Fibroblast of pulmonary artery (primary cell): ENCODE data around the gene DAGLB.

Source experiments
- DNase-seq: peaks from one replicate; pipeline ENCODE4 v3.0.0-alpha.2; 2010; ENCODE audit warnings: low read depth
- H3K4me3 ChIP-seq: replicated peaks from 2 replicates; pipeline ENCODE4 v1.5.1; 2011; ENCODE audit warnings: low read depth, mild to moderate bottlenecking, control low read depth, low read length, moderate library complexity
- TF ChIP-seq, protein P1 (sequence below): IDR thresholded peaks from 2 replicates; pipeline ENCODE4 v1.5.1; 2011; ENCODE audit warnings: mild to moderate bottlenecking, control low read depth, low read length, inconsistent platforms; ENCODE audit errors: missing control alignments

Gene DAGLB

DNA sequence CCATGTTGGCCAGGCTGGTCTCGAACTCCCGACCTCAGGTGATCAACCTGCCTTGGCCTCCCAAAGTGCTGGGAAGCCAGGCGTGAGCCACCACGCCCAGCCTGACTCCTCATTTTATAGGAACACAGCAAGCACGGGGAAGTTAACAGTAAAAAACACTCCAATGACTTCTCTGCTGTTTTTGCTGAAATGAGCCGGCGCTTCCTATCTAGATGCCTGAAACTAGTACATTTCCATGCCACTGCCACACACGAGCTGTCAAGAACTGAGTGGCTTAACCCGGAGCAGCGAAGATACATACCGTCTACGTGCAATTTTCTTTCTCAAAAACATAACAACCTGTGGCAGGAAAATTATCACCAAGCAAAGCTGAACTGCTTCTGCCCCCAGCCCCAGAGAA is 16.8 kb downstream of the DAGLB start:
- H3K4me3 ChIP-seq = no peak overlapping the region
- TF ChIP-seq, protein P1, sequence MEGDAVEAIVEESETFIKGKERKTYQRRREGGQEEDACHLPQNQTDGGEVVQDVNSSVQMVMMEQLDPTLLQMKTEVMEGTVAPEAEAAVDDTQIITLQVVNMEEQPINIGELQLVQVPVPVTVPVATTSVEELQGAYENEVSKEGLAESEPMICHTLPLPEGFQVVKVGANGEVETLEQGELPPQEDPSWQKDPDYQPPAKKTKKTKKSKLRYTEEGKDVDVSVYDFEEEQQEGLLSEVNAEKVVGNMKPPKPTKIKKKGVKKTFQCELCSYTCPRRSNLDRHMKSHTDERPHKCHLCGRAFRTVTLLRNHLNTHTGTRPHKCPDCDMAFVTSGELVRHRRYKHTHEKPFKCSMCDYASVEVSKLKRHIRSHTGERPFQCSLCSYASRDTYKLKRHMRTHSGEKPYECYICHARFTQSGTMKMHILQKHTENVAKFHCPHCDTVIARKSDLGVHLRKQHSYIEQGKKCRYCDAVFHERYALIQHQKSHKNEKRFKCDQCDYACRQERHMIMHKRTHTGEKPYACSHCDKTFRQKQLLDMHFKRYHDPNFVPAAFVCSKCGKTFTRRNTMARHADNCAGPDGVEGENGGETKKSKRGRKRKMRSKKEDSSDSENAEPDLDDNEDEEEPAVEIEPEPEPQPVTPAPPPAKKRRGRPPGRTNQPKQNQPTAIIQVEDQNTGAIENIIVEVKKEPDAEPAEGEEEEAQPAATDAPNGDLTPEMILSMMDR = no peak
- no peak for DNase-seq

DNA sequence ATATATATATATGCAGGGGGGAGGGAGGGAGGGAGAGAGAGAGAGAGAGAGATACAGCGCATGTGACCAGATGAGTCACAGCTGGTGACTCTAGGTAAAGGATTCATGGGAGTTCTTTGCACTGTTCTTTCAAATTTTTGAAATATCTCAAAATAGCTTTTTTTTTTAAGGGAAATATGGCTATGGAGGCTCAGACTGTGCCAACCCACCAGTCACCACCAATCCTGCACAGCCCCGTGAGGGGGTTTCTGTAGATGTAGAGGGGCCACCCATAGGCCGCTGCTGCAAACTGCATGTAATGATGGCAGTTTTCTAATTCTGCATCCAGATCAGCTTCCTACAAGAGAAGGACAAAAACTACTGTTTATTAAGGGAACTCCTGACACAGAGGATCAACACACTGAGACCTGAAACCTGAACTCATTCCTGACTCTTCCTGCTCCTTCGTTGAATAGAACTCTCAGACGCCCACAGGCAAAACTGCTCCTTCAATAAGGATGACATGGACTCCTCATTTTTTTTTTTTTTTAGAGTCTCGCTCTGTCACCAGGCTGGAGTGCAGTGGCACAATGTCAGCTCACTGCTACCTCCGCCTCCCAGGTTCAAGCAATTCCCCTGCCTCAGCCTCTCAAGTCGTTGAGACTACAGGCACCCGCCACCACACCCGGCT is 17.3 kb downstream of the DAGLB start:
- TF ChIP-seq, protein P1 = peak; percentile 36
- peak; percentile 68 for DNase-seq
- H3K4me3 ChIP-seq = no peak overlapping the region

DNA sequence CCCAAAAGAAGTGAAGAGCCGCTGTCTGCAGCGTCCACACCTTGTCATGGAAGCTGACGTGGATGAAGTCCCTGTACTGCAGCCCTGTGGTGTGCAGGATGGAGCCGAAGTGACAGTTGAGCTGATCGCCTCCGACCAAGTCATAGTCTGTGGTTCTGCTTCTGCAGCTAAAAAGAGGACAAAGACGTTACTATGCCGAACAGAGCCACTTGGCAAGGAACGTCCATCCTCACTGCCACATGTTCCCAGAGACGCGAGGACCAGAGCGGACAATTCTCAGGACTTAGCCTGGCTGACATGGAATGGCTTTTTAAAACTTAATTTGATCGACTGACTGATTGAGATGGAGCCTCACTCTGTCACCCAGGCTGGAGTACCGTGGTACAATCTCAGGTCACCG is 21.8 kb downstream of the DAGLB start:
- no peak for DNase-seq
- TF ChIP-seq, protein P1 = no peak
- no peak overlapping the region for H3K4me3 ChIP-seq

DNA sequence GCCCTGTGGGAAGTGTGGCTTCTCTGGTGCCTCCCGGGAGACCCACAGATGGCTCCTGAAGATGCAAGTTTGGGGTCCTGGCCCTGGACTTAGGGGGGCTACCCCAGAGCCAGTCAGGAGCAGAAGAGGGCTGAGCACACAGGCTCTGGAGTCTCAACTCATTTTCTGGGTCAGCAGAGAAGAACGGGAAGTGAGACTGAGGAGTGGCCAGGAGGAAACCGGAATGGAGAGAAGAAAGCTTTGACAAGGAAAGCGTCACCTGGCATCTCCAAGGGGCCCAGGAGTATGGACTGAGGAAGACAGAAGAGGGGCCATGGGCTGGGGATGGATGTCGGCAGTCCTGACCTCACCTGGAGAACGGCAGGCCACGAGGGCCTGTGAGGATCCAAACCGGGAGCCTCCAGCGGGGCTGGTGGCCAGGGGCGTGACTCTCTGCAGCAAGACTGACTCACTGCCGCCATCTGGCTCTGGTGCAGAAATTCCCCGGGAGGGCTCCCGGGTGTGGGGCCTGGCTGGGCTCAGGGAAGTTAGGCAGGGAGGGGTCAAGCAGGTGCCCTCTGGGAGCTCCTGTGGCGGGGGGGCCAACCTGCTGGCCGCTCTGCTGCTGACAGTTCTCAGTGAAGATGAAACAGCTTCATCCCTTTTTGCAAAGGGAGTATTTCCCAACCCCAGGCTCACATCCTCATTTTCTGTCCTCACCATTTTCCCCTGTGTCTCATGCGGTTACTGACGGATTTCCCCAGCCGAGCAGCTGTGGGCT is 23.6 kb downstream of the DAGLB start:
- TF ChIP-seq, protein P1 = no peak
- no peak overlapping the region for H3K4me3 ChIP-seq
- DNase-seq = no peak

DNA sequence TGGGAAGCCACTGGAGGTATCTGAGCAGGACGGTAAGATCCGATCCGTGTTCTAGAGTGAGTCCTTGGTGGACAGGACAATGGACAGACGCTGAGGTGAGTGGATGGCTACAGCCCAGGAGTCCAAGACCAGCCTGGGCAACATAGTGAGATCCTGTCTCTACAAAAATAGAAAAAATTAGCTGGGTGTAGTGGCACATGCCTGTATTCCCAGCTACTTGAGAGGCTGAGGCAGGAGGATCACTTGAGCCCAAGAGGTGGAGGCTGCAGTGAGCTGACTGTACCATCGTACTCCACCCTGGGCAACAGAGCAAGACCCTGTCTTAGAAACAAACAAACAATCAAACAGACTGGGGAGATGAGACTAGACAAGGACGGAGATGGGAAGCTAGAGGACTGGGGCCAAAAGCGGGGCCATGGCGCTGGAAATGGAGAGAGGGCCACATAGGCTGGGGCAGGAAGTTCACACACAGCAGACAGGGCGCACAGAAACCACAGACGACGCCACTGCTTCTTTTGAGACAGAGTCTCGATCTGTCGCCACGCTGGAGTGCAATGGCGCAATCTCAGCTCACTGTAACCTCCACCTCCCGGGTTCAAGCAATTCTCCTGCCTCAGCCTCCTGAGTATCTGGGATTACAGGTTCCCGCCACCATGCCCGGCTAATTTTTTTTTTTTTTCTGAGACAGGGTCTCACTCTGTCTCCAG is 24.7 kb downstream of the DAGLB start:
- TF ChIP-seq, protein P1 = no peak
- H3K4me3 ChIP-seq = no peak overlapping the region
- no peak for DNase-seq

DNA sequence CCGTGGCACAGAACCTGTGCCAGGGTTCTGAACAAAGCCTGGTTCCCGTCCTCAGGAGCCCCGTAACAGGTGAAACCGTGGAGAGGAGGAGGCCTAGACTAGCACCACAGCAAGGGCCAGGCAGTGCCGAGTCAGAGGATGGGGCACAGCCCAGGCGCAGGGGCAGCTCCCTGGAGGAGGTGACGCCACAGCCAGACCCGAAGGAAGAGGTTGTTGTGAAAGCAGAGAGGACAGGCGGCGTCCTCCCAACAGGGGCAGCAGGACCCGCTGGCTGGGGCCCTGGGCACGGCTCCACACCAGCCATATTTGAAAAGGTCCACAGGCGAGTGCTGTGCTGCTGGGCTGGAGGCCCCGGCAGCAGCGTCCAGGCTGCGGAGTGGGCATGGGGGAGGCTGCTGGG is 25.7 kb downstream of the DAGLB start:
- H3K4me3 ChIP-seq = no peak overlapping the region
- TF ChIP-seq, protein P1 = no peak
- DNase-seq = no peak
